Smooth muscle cell (in vitro differentiated cells): Measurements from ENCODE around the gene RING1. TPM values are rescaled to one million over a fixed set of nuclear protein-coding genes. Genes with fewer than 3 reads are reported as not detected.

Experiments
- DNase-seq: peaks from one replicate; lab custom pipeline; 2025; ENCODE audit not compliant: unreplicated experiment; lab: John Stamatoyannopoulos, UW
- H2AFZ ChIP-seq: fragments of 200-600 bp; sonication (generic); 2 replicates; pipeline ENCODE4 v1.6.0; 2016; ENCODE audit warnings: antibody characterized with exemption, low read depth, mild to moderate bottlenecking
- H3F3A ChIP-seq: fragments of 200-600 bp; sonication (generic); 2 replicates; pipeline ENCODE4 v1.6.0; 2017; ENCODE audit warnings: antibody characterized with exemption, low read depth
- H3K27ac ChIP-seq: fragments of 200-600 bp; sonication (generic); 2 replicates; pipeline ENCODE4 v1.5.1; 2016; ENCODE audit warnings: low read depth, mild to moderate bottlenecking
- H3K27me3 ChIP-seq: fragments of 200-600 bp; sonication (generic); 2 replicates; pipeline ENCODE4 v1.6.1; 2016; ENCODE audit warnings: low read depth, mild to moderate bottlenecking
- H3K36me3 ChIP-seq: fragments of 200-600 bp; sonication (generic); 2 replicates; pipeline ENCODE4 v1.5.1; 2016; ENCODE audit warnings: low read depth
- H3K4me1 ChIP-seq: fragments of 200-600 bp; sonication (generic); 2 replicates; pipeline ENCODE4 v1.5.1; 2016; ENCODE audit warnings: low read depth
- H3K4me2 ChIP-seq: fragments of 200-600 bp; sonication (generic); 2 replicates; pipeline ENCODE4 v1.6.0; 2016; ENCODE audit warnings: mild to moderate bottlenecking
- H3K4me3 ChIP-seq: fragments of 200-600 bp; sonication (generic); 2 replicates; pipeline ENCODE4 v1.5.1; 2016; ENCODE audit warnings: mild to moderate bottlenecking
- H3K79me2 ChIP-seq: fragments of 200-600 bp; sonication (generic); 2 replicates; pipeline ENCODE4 v1.6.0; 2016; ENCODE audit warnings: low read depth, mild to moderate bottlenecking
- H3K9ac ChIP-seq: fragments of 200-600 bp; sonication (generic); 2 replicates; pipeline ENCODE4 v1.6.0; 2016; ENCODE audit warnings: low read depth
- H3K9me3 ChIP-seq: fragments of 200-600 bp; sonication (generic); replicated peaks from 2 replicates; pipeline ENCODE4 v1.5.1; 2016; ENCODE audit warnings: low read depth
- H4K20me1 ChIP-seq: fragments of 200-600 bp; sonication (generic); 2 replicates; pipeline ENCODE4 v1.6.0; 2016; ENCODE audit warnings: low read depth
- WGBS: methylation state at CpG from one replicate; pipeline ENCODE4 v1.1.7; 2016; ENCODE audit warnings: low lambda C conversion rate; 5-methylcytosine and 5-hydroxymethylcytosine counted together
- polyA plus RNA-seq: library from polyadenylated mRNA; unstranded; fragments of >200 nt; fragmentation: Nextera tagmentation; extraction: Ambion mirVana; gene quantifications from 2 replicates; pipeline ENCODE4 v1.2.1, GENCODE V29; 2016
- total RNA-seq: library from RNA; depleted of rRNA; stranded (reverse); fragments of >200 nt; gene quantifications from 2 replicates; pipeline ENCODE4 v1.2.3, GENCODE V29; 2014
- TF ChIP-seq, protein P1 (sequence below): fragments of 200-600 bp; sonication (generic); IDR thresholded peaks from 2 replicates; pipeline ENCODE4 v1.5.1; 2017; ENCODE audit warnings: borderline replicate concordance, mild to moderate bottlenecking, antibody characterized with exemption; ENCODE audit not compliant: insufficient read depth, poor library complexity, severe bottlenecking

The RING1 gene
- total and polyA plus RNA-seq, 2 experiments from 2014 or later: 31.6 to 32.2 TPM

DNA sequence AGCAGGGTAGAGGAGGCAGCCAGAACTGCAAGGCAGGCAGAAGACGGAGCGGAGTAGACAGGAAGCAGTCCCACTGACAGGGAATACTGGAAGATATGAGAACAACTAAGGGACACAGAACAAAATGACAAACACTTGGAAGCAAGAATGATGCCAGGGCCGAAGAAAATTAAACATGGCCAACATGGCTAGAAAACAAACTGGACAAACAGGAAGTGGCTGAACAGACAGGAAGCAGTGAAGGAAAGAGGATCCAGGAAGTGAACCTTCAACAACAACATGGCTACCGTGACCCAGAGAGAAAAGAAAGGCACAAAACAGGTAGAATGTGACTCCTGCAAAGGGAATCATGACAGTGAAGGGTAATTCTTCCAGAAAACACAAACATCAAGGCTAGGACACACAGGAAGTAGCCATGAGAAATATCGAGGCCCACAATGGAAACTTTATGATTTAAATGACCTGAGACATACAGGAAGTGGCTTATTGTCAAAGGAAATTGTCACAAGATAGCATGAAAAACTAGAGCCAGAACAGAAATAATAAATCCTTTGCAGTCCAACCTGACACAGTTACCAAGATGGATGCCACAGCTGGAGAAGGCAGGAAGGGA, 25.1 kb upstream of the RING1 start:
- Histone ChIP-seq H3F3A (no peaks in the 10 kb centered on the region), H3K4me1 (no peaks in the 10 kb centered on the region), H3K9ac (no peak overlapping the region), H3K4me2 (no peak overlapping the region), H3K9me3 (no peaks in the 10 kb centered on the region), H2AFZ (no peak overlapping the region), H3K27me3 (peaks cover 12% of the 10 kb centered on the region), H4K20me1 (no peaks in the 10 kb centered on the region), H3K79me2 (no peaks in the 10 kb centered on the region), H3K27ac (no peak overlapping the region), H3K36me3 (no peaks in the 10 kb centered on the region), H3K4me3 (no peak overlapping the region)
- no peak for DNase-seq
- TF ChIP-seq, protein P1, sequence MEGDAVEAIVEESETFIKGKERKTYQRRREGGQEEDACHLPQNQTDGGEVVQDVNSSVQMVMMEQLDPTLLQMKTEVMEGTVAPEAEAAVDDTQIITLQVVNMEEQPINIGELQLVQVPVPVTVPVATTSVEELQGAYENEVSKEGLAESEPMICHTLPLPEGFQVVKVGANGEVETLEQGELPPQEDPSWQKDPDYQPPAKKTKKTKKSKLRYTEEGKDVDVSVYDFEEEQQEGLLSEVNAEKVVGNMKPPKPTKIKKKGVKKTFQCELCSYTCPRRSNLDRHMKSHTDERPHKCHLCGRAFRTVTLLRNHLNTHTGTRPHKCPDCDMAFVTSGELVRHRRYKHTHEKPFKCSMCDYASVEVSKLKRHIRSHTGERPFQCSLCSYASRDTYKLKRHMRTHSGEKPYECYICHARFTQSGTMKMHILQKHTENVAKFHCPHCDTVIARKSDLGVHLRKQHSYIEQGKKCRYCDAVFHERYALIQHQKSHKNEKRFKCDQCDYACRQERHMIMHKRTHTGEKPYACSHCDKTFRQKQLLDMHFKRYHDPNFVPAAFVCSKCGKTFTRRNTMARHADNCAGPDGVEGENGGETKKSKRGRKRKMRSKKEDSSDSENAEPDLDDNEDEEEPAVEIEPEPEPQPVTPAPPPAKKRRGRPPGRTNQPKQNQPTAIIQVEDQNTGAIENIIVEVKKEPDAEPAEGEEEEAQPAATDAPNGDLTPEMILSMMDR: no peak
- WGBS: 91% methylated on average over 5 of the region's 5 CpGs

DNA sequence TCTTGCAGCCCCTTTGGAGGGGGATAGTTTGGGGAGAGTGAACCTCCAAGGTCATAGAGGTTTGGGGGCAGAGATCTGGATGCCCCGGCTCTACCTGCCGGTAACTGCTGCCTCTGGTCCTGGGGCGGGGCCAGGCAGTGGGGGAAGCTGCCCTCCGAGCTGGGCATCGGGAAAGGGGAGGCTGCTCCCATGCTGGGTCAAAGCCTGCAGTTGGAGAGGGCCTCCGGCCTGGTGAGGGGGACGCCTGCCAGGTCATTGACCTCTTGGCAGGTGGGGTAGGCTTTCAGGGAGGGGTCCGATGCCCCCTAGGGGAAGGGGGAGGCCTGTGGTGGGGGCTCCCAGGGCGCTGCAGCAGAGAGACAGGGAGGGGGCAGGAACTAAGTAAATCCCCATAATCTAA, 23.1 kb upstream of the RING1 start:
- 87% methylated on average over 9 of the region's 9 CpGs for WGBS

DNA sequence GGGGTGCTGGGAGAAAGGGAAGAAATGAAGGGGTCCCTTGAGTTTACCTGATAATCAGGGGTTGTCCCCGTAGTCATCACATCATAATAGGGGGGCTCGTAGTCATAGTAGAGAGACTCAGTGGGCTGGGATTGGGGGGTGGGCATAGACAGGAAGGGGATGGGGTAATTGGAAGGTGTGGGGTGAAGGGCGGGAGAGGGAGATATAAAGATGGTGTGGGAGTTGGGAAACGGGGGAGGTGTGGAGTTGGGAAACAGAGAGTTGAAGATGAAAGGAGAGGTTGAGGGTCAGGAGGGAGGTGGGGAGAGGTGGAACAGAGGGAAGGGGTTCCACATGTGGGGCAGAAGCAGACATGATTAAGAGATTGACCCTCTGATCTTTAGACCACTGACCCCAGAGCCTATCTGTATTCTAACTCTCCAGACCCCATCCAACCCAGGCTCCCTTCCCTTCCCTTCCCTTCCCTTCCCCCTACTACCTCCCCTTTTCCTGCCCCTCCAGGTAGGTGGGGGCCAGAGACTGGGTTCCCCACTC, 22.6 kb upstream of the RING1 start:
- Histone ChIP-seq H3K27ac (no peak overlapping the region), H3K36me3 (no peaks in the 10 kb centered on the region), H3K4me2 (no peak overlapping the region), H2AFZ (no peak overlapping the region), H3K79me2 (no peaks in the 10 kb centered on the region), H3F3A (no peaks in the 10 kb centered on the region), H3K27me3 (peaks cover 22% of the 10 kb centered on the region), H4K20me1 (no peaks in the 10 kb centered on the region), H3K4me1 (no peaks in the 10 kb centered on the region), H3K4me3 (no peak overlapping the region), H3K9me3 (no peaks in the 10 kb centered on the region), H3K9ac (no peak overlapping the region)
- no peak for DNase-seq
- TF ChIP-seq, protein P1: no peak
- WGBS: 65% methylated on average over 4 of the region's 4 CpGs

More for the DNA sequence above, 23.1 kb upstream of the RING1 start:
- H2AFZ ChIP-seq: no peak overlapping the region
- no peak overlapping the region for H3K9ac ChIP-seq
- H3K9me3 ChIP-seq: no peaks in the 10 kb centered on the region
- peaks cover 16% of the 10 kb centered on the region for H3K27me3 ChIP-seq
- no peaks in the 10 kb centered on the region for H4K20me1 ChIP-seq
- no peak overlapping the region for H3K27ac ChIP-seq
- H3K4me2 ChIP-seq: no peak overlapping the region
- no peaks in the 10 kb centered on the region for H3K36me3 ChIP-seq
- no peak for DNase-seq
- no peaks in the 10 kb centered on the region for H3K4me1 ChIP-seq
- no peaks in the 10 kb centered on the region for H3F3A ChIP-seq
- H3K4me3 ChIP-seq: no peak overlapping the region
- TF ChIP-seq, protein P1: no peak
- H3K79me2 ChIP-seq: no peaks in the 10 kb centered on the region

DNA sequence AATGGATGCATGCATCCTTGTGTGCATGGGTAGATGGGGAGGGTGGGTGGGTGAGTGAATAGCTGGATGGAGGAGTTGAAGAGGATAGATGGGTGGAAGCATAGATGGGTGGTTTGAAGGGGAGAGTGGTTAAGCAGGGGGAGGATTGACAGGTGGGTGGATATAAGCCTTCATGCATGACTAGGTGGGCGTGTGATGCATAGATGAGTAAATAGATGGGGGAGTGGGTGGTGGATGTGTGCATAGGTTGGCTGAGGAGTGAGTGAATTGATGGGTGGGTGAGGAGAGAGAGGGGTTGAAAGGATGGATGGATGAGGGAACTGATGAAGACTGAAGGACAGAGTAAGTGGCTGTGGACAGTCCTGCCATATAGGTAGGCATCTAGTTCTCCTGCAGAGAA, 20.5 kb upstream of the RING1 start:
- Histone ChIP-seq H3K4me3 (no peak overlapping the region), H4K20me1 (no peaks in the 10 kb centered on the region), H3K4me2 (no peak overlapping the region), H3K27me3 (peaks cover 42% of the 10 kb centered on the region), H3K27ac (no peak overlapping the region), H2AFZ (no peak overlapping the region), H3F3A (peaks cover 4% of the 10 kb centered on the region), H3K36me3 (no peaks in the 10 kb centered on the region), H3K4me1 (peaks cover 9% of the 10 kb centered on the region), H3K9me3 (no peaks in the 10 kb centered on the region), H3K79me2 (no peaks in the 10 kb centered on the region), H3K9ac (no peak overlapping the region)
- TF ChIP-seq, protein P1: no peak
- 86% methylated on average over 1 of the region's 1 CpG for WGBS
- no peak for DNase-seq
